Kidney capillary endothelial cell (primary cell): Measurements from ENCODE around the gene MEIS2.

Experiments
- DNase-seq: peaks from one replicate; pipeline ENCODE4 v3.0.0-alpha.2; 2018; ENCODE audit warnings: low spot score

MEIS2 gene

DNA sequence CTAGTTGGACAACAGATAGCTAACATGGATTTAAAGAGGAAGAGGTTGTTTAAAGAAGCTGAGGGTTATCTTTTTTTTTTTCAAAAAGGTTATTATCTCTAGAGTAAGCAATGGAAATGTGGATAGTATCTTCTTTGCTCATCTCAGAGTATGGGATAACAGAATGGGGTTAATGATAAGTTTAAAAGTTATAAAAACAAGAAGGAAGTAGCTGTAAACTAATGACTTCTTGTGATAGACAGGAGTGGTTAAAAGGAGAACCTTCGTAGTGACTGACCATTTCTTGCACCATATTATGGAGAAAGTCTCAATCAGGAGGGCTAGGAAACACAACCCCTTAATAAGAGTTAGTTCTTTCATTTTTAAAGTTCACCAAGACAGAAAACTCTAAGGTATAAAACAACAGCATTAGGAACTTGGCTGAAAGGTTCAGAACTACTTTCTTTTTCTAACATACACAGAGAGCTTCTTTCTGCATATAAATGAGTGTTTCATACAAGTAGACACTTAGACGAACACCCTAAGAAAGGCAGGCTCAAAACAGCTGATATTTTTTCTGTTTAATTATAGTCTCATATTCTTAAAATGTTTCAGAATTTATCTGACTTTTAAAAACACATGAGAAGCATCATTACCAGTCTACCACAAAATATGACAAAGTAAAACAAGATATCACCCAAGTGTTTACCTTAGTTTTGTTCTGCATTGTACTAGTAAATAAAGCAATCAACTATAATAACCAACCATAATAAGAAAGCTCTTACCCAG is 140.0 kb downstream of the MEIS2 start:
- DNase-seq: no peak

GRCh38 chr15:36959746-36960145 is 140.6 kb downstream of the MEIS2 start:
- DNase-seq: no peak

DNA sequence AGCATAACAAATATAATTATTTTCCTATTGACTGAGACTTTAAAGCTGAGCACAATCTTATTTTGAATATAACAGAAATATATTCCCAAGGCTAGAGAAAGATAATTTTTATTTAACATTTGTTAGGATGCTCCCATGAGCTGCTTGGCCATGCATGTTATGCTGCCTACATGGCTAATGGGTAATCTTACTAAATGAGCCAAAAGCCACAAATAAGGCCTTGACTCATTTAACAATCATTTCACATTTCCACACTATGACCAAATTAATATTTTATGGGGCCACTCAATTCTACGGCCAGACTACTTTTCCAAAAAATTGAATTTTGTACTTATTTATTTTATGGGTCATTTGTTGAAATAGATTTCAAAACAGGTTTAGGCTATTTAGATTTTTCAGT is 141.7 kb downstream of the MEIS2 start:
- DNase-seq: no peak

DNA sequence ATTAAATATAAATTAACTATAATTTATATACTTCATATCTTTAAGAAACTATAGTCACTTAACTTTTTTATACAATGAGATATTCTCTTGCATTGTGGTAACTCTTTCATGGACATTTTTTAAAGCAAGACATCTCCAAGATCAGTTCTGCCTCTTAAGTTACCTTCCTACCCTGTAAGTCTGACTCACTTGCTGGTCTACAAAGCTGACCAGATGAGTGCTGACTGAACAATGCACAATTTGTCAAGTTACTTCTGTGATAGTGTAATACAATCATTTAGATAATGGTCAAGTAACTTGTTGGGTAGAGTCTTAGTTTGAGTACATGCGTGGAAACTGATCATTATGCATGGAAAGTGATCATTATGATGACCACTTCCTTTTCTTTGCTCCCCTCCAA is 145.9 kb downstream of the MEIS2 start:
- DNase-seq: no peak

DNA sequence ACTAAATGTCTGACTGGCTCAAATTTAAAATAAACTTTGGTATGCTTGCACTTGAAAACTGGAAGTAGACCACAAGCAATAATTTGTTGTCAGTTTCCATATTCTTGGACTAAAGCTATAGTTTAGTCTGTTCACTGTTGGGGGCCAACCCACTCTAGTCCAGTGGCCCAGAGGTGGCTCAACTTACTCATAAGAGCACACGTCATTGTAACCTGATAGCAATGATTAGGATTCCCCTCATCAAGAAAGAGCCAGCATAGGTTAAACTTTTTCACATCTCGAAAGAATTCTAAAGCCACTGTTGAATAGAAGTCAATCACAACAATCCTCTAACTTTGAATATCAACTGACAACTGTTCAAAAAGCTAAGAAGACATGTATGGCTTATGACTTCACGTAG is 147.0 kb downstream of the MEIS2 start:
- DNase-seq: no peak

- DNase-seq: peak; percentile 79
Observed at GRCh38 chr15:36951731-36952247, 148.6 kb downstream of the MEIS2 start.

- no peak for DNase-seq
Observed at GRCh38 chr15:36950371-36950770, 150.0 kb downstream of the MEIS2 start.

DNA sequence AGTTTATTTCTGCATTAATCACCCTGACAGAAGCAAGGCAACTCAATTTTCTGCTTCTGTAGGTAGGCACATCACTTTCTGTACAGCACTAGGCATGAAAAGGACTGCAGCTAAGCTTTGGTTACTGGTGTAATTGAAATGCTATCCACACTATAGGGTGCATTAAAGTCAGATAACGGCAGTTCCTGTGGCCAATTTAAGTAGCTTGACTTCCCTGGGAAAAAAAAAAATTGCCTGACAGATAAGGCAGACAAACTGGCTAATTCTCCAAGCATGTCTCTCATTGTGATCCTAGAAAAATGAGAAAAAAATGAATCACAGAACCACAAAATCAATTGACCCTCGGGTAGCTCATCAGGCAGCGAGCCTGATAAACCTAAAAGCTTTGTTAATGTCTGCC is 151.4 kb downstream of the MEIS2 start:
- DNase-seq: no peak

GRCh38 chr15:36947035-36947719 is 153.2 kb downstream of the MEIS2 start:
- DNase-seq: no peak

DNA sequence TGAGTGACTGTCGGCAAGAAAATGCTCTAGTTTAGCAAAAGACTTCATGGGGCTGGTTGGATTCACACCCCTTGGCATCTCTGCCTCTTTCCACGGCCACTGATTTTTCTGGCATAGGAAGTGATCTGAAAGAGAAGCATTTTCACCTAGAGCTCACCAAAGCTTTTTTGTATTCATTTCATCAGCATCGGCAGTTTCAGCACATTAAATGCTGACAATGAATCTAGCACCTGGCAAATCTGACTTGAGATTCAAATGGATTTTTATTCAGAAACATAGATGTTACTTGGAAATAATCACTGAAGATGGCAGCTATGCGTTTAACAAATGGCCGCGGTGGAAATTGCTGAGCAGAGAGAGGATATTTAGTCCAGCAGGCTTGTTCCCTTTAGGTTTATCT is 155.9 kb downstream of the MEIS2 start:
- DNase-seq: no peak

- DNase-seq: peak; percentile 20
Observed at GRCh38 chr15:36943508-36944361, 156.6 kb downstream of the MEIS2 start.

DNA sequence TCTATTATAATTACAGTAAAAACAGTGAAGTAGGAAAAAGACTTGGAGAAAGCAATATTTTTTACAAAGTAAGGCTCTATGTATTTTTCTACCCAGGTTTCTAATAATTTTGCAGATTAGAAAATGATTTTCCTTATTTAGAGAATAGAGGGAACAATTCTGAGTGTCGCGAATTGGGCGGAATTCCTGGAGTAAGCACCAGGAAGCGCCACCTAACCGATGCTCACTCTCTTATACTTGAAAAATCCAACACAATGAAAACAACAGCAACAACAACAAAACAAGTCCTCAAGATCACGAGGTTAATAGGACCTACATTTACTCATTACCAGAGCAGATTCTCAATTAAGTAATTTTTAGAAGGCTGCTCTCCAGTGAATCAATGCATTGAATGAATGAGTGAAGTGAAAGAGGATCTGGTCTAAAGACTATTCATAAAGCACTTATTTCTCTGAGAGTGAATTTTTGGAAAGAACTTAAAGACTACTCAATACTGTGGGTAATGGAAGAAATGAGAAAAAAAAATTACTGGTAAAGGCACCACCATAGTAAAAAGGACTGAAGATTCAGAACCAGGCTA is 158.0 kb downstream of the MEIS2 start:
- no peak for DNase-seq

DNA sequence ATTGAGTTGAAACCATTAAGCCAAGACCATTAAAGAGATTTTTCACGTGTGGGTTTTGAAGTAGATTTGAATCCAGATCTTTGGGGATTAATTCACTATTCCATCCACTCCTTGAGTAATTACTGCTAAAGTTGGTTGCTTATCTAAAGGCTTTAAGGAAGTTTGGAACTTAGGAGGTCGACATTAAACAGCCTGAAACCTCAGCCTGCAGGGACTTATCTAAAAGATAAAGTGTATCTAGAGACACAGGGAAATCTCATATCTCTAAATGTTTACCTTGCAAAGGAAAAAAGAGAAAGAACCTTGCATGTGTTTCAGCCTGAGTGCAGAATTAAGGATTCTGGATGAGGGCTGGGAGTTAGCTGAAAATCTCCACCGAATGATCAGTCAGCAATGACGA is 158.6 kb downstream of the MEIS2 start:
- no peak for DNase-seq

- DNase-seq: no peak
Observed at GRCh38 chr15:36940636-36941260, 159.6 kb downstream of the MEIS2 start.

GRCh38 chr15:36940219-36940618 is 160.1 kb downstream of the MEIS2 start:
- no peak for DNase-seq

- DNase-seq: no peak
Observed at GRCh38 chr15:36938764-36939163, 161.6 kb downstream of the MEIS2 start.

- DNase-seq: no peak
Observed at GRCh38 chr15:36938131-36938530, 162.2 kb downstream of the MEIS2 start.

DNA sequence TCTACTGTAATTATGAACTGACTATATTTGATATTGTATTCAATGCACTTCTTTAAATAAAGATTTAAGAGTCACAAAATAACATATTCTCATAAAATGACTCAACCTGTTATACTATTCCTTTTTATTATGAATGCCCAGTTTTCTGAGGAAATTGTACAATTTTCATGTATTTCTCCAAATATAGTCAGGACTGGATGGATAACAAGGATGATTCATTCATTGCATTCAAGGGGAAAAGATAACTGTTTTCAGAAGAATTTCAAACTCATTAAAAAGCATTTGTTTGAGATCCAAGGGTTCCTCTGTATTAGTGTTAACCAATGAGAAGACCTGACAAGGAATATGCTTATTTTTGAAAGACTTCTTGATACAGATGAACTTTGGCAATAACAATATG is 163.7 kb downstream of the MEIS2 start:
- no peak for DNase-seq

DNA sequence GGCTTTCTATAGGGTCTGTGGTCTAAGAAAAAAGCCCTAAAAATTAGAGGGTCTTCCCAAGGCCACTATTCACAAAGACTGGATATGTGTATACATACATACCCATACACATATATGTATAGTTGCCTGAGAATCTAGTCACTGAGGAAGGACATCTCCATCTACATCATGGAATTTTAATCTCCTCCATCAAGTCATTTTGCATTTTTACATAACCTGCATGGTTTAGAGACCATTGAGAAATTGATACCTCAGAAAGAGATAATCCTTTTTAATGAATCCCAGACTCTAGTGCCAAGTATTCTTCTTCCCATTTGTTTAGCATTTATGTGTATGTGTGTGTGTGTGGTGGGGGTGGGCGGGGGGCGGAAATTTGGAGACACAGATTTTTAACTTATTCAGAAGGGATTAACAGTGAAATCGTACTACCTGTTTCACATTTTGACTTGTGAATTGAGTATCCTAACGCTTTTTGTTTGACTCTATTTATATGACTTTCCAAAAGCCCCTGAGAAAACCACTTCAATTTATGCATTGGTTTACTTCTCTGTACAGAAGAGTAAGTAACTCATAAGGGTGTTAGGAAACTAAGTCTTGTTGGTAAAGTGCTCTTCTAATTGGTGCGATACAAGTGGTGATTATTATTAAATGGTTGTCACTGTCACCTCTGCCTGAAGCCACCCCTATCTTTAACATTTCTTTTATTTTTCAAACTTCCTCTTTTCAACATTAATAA is 166.9 kb downstream of the MEIS2 start:
- no peak for DNase-seq

GRCh38 chr15:36932070-36932469 is 168.3 kb downstream of the MEIS2 start:
- no peak for DNase-seq

DNA sequence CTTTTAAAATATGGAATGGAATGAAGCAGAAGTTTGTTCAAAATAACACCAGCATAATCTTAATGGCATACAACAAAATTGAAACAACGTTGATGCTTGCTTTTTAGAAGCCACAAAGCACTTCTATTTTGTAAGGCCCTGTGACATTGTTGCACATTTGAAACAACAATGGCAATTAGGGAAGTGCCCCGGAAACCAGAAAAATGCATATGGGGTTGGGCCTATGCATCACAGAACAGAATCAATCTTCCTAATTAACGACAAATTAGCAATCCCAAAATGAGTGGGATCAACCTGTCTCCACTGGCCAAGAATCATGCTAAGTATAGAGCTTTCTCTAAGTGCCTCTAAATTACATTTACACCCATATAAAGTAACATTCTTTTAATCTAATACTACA is 168.9 kb downstream of the MEIS2 start:
- DNase-seq: no peak
